Liver (tissue), 9 donors: ENCODE results near the gene HDAC8. TPM values are rescaled to one million over a fixed set of nuclear protein-coding genes. Genes with fewer than 3 reads are reported as not detected.
"Not testable (repeated sequence)": the region's sequence is repeated elsewhere in the genome, so short reads cannot be mapped to it uniquely, and the experiment has no call there.

Experiments
- DNase-seq: peaks from one replicate; pipeline ENCODE4 v3.0.0-alpha.2; 2017; ENCODE audit warnings: low spot score
- H3K27ac ChIP-seq, 2 donors: one replicate each; pipeline ENCODE4 v1.7.0; 2013; ENCODE audit warnings: inconsistent platforms in 2 of 2, low read length in 2 of 2, control low read depth in 1 of 2, low read depth in 1 of 2, mild to moderate bottlenecking in 1 of 2
- H3K27me3 ChIP-seq, 4 donors: one replicate each; pipeline versions ENCODE4 v1.6.1 to v1.7.0; 2013; ENCODE audit warnings: low read length in 3 of 4, inconsistent platforms in 1 of 4, mild to moderate bottlenecking in 1 of 4, moderate library complexity in 1 of 4; ENCODE audit not compliant: control insufficient read depth in 4 of 4, insufficient read depth in 4 of 4
- H3K36me3 ChIP-seq, 4 donors: one replicate each; pipeline versions ENCODE4 v1.6.1 to v1.7.0; 2013; ENCODE audit warnings: low read length in 3 of 4, mild to moderate bottlenecking in 3 of 4, low read depth in 1 of 4, moderate library complexity in 1 of 4; ENCODE audit not compliant: control insufficient read depth in 4 of 4, insufficient read depth in 3 of 4
- H3K4me1 ChIP-seq, 4 donors: one replicate each; pipeline versions ENCODE4 v1.6.1 to v1.7.0; 2013; ENCODE audit warnings: low read length in 3 of 4, mild to moderate bottlenecking in 3 of 4, moderate library complexity in 1 of 4; ENCODE audit not compliant: control insufficient read depth in 4 of 4, insufficient read depth in 4 of 4
- H3K4me3 ChIP-seq, 3 donors: one replicate each; pipeline versions ENCODE4 v1.6.1 to v1.7.0; 2013; ENCODE audit warnings: low read length in 3 of 3, control low read depth in 1 of 3, low read depth in 1 of 3, mild to moderate bottlenecking in 1 of 3
- H3K9ac ChIP-seq, 2 donors: one replicate each; pipeline ENCODE4 v1.7.0; 2013; ENCODE audit warnings: low read length in 2 of 2, mild to moderate bottlenecking in 2 of 2, moderate library complexity in 2 of 2, control low read depth in 1 of 2, low read depth in 1 of 2
- H3K9me3 ChIP-seq, 4 donors: one replicate each; pipeline versions ENCODE4 v1.6.1 to v1.7.0; 2013; ENCODE audit warnings: low read length in 3 of 4; ENCODE audit not compliant: control insufficient read depth in 4 of 4
- EGR1 ChIP-seq, 2 donors: IDR thresholded peaks; 2 replicates each; pipeline ENCODE4 v1.6.1; 2016 to 2018; ENCODE audit warnings: antibody characterized with exemption in 2 of 2, low read depth in 2 of 2
- FOXA1 ChIP-seq: IDR thresholded peaks from 2 replicates; pipeline ENCODE4 v1.6.1; 2016; ENCODE audit warnings: antibody characterized with exemption
- FOXA2 ChIP-seq: IDR thresholded peaks from 2 replicates; pipeline ENCODE4 v1.6.1; 2016; ENCODE audit warnings: antibody characterized with exemption
- GABPA ChIP-seq, 2 donors: IDR thresholded peaks in 1 of 2; conservative IDR thresholded peaks in 1 of 2; 2 replicates each; pipeline ENCODE4 v1.6.1; 2016; ENCODE audit warnings: antibody characterized with exemption in 2 of 2, mild to moderate bottlenecking in 1 of 2, moderate library complexity in 1 of 2
- HNF4G ChIP-seq: IDR thresholded peaks from 2 replicates; pipeline ENCODE4 v1.6.1; 2016; ENCODE audit warnings: antibody characterized with exemption
- RAD21 ChIP-seq, 2 donors: IDR thresholded peaks; 2 replicates each; pipeline ENCODE4 v1.6.1; 2016; ENCODE audit warnings: antibody characterized with exemption in 2 of 2, mild to moderate bottlenecking in 2 of 2
- RXRA ChIP-seq, 2 donors: IDR thresholded peaks; 2 replicates each; pipeline ENCODE4 v1.6.1; 2017 to 2018; ENCODE audit warnings: antibody characterized with exemption in 2 of 2, mild to moderate bottlenecking in 1 of 2
- SP1 ChIP-seq: IDR thresholded peaks from 2 replicates; pipeline ENCODE4 v1.6.1; 2018; ENCODE audit warnings: antibody characterized with exemption, mild to moderate bottlenecking
- TAF1 ChIP-seq: conservative IDR thresholded peaks from 2 replicates; pipeline ENCODE4 v1.6.1; 2016; ENCODE audit warnings: antibody characterized with exemption, mild to moderate bottlenecking
- YY1 ChIP-seq: IDR thresholded peaks from 2 replicates; pipeline ENCODE4 v1.6.1; 2016; ENCODE audit warnings: antibody characterized with exemption, mild to moderate bottlenecking
- WGBS: extraction: QIAGEN DNeasy Blood & Tissue Kit; methylation state at CpG from one replicate; pipeline ENCODE4 v1.1.7; 2013; 5-methylcytosine and 5-hydroxymethylcytosine counted together
- polyA plus RNA-seq, 2 donors: library from polyadenylated mRNA; stranded (reverse) in 1 of 2; unstranded in 1 of 2; fragments of 200-250 nt in 1 of 2; fragments of >200 nt in 1 of 2; fragmentation: Nextera tagmentation in 1 of 2; extraction: Ambion mirVana in 1 of 2; gene quantifications; one replicate each; pipeline versions ENCODE4 v1.2.1 to v1.2.3, GENCODE V29; 2013 to 2015
- total RNA-seq, 2 donors: library from RNA; depleted of rRNA; stranded (reverse); fragments of >200 nt; gene quantifications; one replicate each; pipeline ENCODE4 v1.2.3, GENCODE V29; 2014
- TF ChIP-seq, protein P1 (sequence below): IDR thresholded peaks from 2 replicates; pipeline ENCODE4 v1.6.1; 2016; ENCODE audit warnings: antibody characterized with exemption, mild to moderate bottlenecking
- TF ChIP-seq, protein P2 (sequence below): IDR thresholded peaks from 2 replicates; pipeline ENCODE4 v1.6.1; 2016; ENCODE audit warnings: antibody characterized with exemption
- TF ChIP-seq, protein P3 (sequence below): IDR thresholded peaks from 2 replicates; pipeline ENCODE4 v1.6.1; 2016; ENCODE audit warnings: antibody characterized with exemption
- TF ChIP-seq, protein P4 (sequence below): IDR thresholded peaks from 2 replicates; pipeline ENCODE4 v1.6.1; 2016; ENCODE audit warnings: antibody characterized with exemption
- TF ChIP-seq, protein P5 (sequence below): fragments of 150-350 bp; IDR thresholded peaks from 2 replicates; pipeline ENCODE4 v1.5.1; 2017; ENCODE audit warnings: improper control_type of control experiment, low read depth, low read length; ENCODE audit not compliant: missing input control
- donor health status: healthy.
- donor health status: healthy.
- donor health status: healthy.
- donor health status: healthy.
- donor health status: healthy.

Gene HDAC8
- total and polyA plus RNA-seq, 4 donors = 11.1 to 30.4 (median 14.0) TPM

DNA sequence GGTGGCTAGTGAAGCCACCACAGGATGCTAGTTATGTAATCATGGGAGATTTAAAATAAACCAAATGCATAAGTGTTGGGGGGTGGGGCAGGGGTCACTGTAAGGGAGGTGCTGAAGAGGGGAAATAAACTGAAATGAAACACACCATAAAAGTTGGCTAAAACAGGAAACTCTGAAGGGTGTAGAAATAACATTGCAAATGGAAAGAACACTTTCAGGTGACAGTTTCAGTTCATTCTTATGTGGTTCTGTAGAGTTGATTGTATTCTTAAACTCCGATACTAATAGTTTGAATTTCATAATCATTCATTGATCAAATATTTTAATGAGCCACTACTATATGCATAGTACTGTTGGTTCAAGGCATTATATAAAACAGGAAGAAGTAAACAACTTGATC is 80.1 kb downstream of the HDAC8 start:
- H3K27ac ChIP-seq = no peak overlapping the region
- WGBS = 83% methylated on average over 1 of the region's 1 CpG
- H3K4me1 ChIP-seq = no peaks in the 10 kb centered on the region
- H3K9me3 ChIP-seq = no peaks in the 10 kb centered on the region
- H3K36me3 ChIP-seq = peaks cover 0 to 4% (median 2%) of the 10 kb centered on the region in 4 donors
- no peak for DNase-seq
- no peaks in the 10 kb centered on the region for H3K27me3 ChIP-seq
- TF ChIP-seq EGR1 (IDR thresholded peaks at IDR 0.05; ENCODE audit: low read depth in 2 of 2) (no peak), YY1 (no peak), TAF1 (no peak), FOXA2 (no peak), RXRA (IDR thresholded peaks at IDR 0.05) (no peak), GABPA (IDR thresholded peaks at IDR 0.05 in 1 of 2, conservative IDR thresholded peaks at IDR 0.05 in 1 of 2) (no peak), RAD21 (IDR thresholded peaks at IDR 0.05) (no peak), FOXA1 (no peak), SP1 (no peak), HNF4G (no peak)
- TF ChIP-seq, protein P1, sequence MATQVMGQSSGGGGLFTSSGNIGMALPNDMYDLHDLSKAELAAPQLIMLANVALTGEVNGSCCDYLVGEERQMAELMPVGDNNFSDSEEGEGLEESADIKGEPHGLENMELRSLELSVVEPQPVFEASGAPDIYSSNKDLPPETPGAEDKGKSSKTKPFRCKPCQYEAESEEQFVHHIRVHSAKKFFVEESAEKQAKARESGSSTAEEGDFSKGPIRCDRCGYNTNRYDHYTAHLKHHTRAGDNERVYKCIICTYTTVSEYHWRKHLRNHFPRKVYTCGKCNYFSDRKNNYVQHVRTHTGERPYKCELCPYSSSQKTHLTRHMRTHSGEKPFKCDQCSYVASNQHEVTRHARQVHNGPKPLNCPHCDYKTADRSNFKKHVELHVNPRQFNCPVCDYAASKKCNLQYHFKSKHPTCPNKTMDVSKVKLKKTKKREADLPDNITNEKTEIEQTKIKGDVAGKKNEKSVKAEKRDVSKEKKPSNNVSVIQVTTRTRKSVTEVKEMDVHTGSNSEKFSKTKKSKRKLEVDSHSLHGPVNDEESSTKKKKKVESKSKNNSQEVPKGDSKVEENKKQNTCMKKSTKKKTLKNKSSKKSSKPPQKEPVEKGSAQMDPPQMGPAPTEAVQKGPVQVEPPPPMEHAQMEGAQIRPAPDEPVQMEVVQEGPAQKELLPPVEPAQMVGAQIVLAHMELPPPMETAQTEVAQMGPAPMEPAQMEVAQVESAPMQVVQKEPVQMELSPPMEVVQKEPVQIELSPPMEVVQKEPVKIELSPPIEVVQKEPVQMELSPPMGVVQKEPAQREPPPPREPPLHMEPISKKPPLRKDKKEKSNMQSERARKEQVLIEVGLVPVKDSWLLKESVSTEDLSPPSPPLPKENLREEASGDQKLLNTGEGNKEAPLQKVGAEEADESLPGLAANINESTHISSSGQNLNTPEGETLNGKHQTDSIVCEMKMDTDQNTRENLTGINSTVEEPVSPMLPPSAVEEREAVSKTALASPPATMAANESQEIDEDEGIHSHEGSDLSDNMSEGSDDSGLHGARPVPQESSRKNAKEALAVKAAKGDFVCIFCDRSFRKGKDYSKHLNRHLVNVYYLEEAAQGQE = no peak
- TF ChIP-seq, protein P2, sequence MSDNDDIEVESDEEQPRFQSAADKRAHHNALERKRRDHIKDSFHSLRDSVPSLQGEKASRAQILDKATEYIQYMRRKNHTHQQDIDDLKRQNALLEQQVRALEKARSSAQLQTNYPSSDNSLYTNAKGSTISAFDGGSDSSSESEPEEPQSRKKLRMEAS = no peak
- TF ChIP-seq, protein P3, sequence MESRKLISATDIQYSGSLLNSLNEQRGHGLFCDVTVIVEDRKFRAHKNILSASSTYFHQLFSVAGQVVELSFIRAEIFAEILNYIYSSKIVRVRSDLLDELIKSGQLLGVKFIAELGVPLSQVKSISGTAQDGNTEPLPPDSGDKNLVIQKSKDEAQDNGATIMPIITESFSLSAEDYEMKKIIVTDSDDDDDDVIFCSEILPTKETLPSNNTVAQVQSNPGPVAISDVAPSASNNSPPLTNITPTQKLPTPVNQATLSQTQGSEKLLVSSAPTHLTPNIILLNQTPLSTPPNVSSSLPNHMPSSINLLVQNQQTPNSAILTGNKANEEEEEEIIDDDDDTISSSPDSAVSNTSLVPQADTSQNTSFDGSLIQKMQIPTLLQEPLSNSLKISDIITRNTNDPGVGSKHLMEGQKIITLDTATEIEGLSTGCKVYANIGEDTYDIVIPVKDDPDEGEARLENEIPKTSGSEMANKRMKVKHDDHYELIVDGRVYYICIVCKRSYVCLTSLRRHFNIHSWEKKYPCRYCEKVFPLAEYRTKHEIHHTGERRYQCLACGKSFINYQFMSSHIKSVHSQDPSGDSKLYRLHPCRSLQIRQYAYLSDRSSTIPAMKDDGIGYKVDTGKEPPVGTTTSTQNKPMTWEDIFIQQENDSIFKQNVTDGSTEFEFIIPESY = no peak
- TF ChIP-seq, protein P4, sequence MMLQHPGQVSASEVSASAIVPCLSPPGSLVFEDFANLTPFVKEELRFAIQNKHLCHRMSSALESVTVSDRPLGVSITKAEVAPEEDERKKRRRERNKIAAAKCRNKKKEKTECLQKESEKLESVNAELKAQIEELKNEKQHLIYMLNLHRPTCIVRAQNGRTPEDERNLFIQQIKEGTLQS = no peak
- TF ChIP-seq, protein P5, sequence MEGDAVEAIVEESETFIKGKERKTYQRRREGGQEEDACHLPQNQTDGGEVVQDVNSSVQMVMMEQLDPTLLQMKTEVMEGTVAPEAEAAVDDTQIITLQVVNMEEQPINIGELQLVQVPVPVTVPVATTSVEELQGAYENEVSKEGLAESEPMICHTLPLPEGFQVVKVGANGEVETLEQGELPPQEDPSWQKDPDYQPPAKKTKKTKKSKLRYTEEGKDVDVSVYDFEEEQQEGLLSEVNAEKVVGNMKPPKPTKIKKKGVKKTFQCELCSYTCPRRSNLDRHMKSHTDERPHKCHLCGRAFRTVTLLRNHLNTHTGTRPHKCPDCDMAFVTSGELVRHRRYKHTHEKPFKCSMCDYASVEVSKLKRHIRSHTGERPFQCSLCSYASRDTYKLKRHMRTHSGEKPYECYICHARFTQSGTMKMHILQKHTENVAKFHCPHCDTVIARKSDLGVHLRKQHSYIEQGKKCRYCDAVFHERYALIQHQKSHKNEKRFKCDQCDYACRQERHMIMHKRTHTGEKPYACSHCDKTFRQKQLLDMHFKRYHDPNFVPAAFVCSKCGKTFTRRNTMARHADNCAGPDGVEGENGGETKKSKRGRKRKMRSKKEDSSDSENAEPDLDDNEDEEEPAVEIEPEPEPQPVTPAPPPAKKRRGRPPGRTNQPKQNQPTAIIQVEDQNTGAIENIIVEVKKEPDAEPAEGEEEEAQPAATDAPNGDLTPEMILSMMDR = no peak
- no peak overlapping the region for H3K9ac ChIP-seq
- no peak overlapping the region for H3K4me3 ChIP-seq

- not testable (repeated sequence) for H3K9me3 ChIP-seq, DNase-seq, H3K27me3 ChIP-seq, H3K9ac ChIP-seq, H3K27ac ChIP-seq, H3K36me3 ChIP-seq, H3K4me1 ChIP-seq, H3K4me3 ChIP-seq
- 89% methylated on average over 6 of the region's 6 CpGs for WGBS
Measured at GRCh38 chrX:72490221-72490620, 82.4 kb downstream of the HDAC8 start.
